Esophagus squamous epithelium (tissue), 4 donors: ENCODE data around the gene OR2J1.

Experiments used
- POLR2A ChIP-seq, 4 donors: fragments of 450-650 bp; IDR thresholded peaks; one replicate each; pipeline ENCODE4 v1.6.1; 2017; ENCODE audit warnings: antibody characterized with exemption in 4 of 4, mild to moderate bottlenecking in 4 of 4, moderate library complexity in 3 of 4
- TF ChIP-seq, protein P1 (sequence below), 6 experiments: fragments of 450-650 bp in 4 of 6; fragments of 200-600 bp in 2 of 6; sonication (generic) in 2 of 6; IDR thresholded peaks; one replicate each; pipeline ENCODE4 v1.5.1; 2016 to 2019; ENCODE audit warnings: antibody characterized with exemption in 6 of 6, mild to moderate bottlenecking in 4 of 6, moderate library complexity in 4 of 6

DNA sequence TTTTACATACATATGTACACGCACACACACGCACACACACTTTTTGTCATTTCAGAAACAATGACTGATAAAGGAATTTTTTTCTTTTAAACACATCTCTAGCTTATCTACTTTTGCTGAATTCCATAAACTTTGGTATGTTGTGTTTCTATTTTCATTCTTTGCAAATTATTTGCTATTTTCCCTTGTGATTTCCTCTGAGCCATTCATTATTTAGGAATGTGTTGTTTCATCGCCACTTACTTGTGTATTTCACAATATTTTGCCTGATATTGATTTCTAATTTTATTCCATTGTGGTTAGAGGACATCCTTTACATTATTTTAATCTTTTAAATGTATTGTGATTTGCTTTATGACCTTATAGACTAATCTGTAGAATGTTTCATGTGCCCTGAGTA is 47.8 kb downstream of the OR2J1 start:
- TF ChIP-seq, protein P1, sequence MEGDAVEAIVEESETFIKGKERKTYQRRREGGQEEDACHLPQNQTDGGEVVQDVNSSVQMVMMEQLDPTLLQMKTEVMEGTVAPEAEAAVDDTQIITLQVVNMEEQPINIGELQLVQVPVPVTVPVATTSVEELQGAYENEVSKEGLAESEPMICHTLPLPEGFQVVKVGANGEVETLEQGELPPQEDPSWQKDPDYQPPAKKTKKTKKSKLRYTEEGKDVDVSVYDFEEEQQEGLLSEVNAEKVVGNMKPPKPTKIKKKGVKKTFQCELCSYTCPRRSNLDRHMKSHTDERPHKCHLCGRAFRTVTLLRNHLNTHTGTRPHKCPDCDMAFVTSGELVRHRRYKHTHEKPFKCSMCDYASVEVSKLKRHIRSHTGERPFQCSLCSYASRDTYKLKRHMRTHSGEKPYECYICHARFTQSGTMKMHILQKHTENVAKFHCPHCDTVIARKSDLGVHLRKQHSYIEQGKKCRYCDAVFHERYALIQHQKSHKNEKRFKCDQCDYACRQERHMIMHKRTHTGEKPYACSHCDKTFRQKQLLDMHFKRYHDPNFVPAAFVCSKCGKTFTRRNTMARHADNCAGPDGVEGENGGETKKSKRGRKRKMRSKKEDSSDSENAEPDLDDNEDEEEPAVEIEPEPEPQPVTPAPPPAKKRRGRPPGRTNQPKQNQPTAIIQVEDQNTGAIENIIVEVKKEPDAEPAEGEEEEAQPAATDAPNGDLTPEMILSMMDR (IDR thresholded peaks at IDR 0.05): no peak
- TF ChIP-seq POLR2A (IDR thresholded peaks at IDR 0.05): no peak
